ENCODE measurements around the gene SCAMP5. TPM values are rescaled to one million over a fixed set of nuclear protein-coding genes. Genes with fewer than 3 reads are reported as not detected.
A peak's percentile ranks its signal among the peaks of the same experiment; 100 is the strongest.

The SCAMP5 gene
- total and polyA plus RNA-seq, 2 of the 13 experiments (the other 11 are each of a cell fraction or from before 2014, with no cell fraction given) = 34.3 to 49.0 TPM

DNA sequence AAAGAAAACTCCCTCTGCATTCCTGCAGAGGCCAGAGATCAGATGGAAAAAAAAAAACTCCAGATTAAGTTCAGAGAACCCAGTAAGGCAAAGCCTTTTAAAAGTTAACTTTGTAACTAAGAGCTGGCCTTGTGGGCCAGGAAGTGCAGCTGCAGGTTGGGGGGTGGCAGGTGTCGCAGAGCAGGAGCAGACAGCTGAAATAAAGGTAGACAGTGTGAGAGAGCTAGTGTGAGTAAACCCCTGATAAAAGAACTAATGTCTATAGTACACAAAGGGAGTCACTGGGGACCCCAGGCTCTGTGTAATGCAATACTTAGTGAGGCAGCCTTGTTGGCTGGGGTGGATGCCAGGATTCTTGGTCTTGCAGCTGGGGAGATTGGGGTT is 70.1 kb downstream of the SCAMP5 start (continued):
- TF ChIP-seq, protein P1, sequence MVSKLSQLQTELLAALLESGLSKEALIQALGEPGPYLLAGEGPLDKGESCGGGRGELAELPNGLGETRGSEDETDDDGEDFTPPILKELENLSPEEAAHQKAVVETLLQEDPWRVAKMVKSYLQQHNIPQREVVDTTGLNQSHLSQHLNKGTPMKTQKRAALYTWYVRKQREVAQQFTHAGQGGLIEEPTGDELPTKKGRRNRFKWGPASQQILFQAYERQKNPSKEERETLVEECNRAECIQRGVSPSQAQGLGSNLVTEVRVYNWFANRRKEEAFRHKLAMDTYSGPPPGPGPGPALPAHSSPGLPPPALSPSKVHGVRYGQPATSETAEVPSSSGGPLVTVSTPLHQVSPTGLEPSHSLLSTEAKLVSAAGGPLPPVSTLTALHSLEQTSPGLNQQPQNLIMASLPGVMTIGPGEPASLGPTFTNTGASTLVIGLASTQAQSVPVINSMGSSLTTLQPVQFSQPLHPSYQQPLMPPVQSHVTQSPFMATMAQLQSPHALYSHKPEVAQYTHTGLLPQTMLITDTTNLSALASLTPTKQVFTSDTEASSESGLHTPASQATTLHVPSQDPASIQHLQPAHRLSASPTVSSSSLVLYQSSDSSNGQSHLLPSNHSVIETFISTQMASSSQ (IDR thresholded peaks at IDR 0.05; ENCODE audit: low read depth) = no peak
- TF ChIP-seq, protein P1 (CRISPR knock-in tag; IDR thresholded peaks at IDR 0.05; ENCODE audit: borderline replicate concordance) = no peak; the same call in 1 of the 2 replicates
- TF ChIP-seq ZNF562 (CRISPR knock-in tag; IDR thresholded peaks at IDR 0.05; ENCODE audit: borderline replicate concordance) (no peak), ZMAT3 (CRISPR knock-in tag; conservative IDR thresholded peaks at IDR 0.05) (no peak), ARNT (IDR thresholded peaks at IDR 0.05) (no peak), ZNF766 (CRISPR knock-in tag; IDR thresholded peaks at IDR 0.05; ENCODE audit: borderline replicate concordance) (no peak), SRF (IDR thresholded peaks at IDR 0.05; ENCODE audit: low read depth, low read length) (no peak), KLF12 (CRISPR knock-in tag; IDR thresholded peaks at IDR 0.05; ENCODE audit: borderline replicate concordance) (no peak), ATF7-NPFF (CRISPR knock-in tag; IDR thresholded peaks at IDR 0.05; ENCODE audit: low read depth) (no peak), ZSCAN21 (CRISPR knock-in tag; IDR thresholded peaks at IDR 0.05; ENCODE audit: borderline replicate concordance) (no peak), SALL1 (CRISPR knock-in tag; IDR thresholded peaks at IDR 0.05) (peak; percentile 61), GLI4 (CRISPR knock-in tag; IDR thresholded peaks at IDR 0.05; ENCODE audit: borderline replicate concordance) (no peak), ZNF264 (CRISPR knock-in tag; IDR thresholded peaks at IDR 0.05) (peak; percentile 43; the same call in 1 of the 2 replicates), ELF1 (CRISPR knock-in tag; IDR thresholded peaks at IDR 0.05) (peak; percentile 72), ARNTL (CRISPR knock-in tag; IDR thresholded peaks at IDR 0.05) (0 out of 2 replicates have a peak, but pooled peaks have one; percentile 29), ZGPAT (CRISPR knock-in tag; IDR thresholded peaks at IDR 0.05) (peak; percentile 66), NR2F1 (CRISPR knock-in tag; IDR thresholded peaks at IDR 0.05) (peak in 1 of 2 experiments; percentile 25; a peak in 1 of 4 replicates), ZNF639 (CRISPR knock-in tag; conservative IDR thresholded peaks at IDR 0.05) (no peak), ZNF768 (CRISPR knock-in tag; IDR thresholded peaks at IDR 0.05) (no peak), ZNF713 (CRISPR knock-in tag; IDR thresholded peaks at IDR 0.05) (no peak), DZIP1 (CRISPR knock-in tag; IDR thresholded peaks at IDR 0.05) (no peak)

Measured in HepG2 (cell line).